Measurements from ENCODE around the gene GRID1.

- TF ChIP-seq EZH2 (optimal IDR thresholded peaks at IDR 0.05; ENCODE audit: low read depth, low read length): no peak
- no peak for TF ChIP-seq CTCF (IDR thresholded peaks at IDR 0.05; ENCODE audit: low read length)
- no peak for TF ChIP-seq EZH2phosphoT487 (IDR thresholded peaks at IDR 0.05; ENCODE audit: low read length)
Observed at GRCh38 chr10:86359954-86360353, 6.6 kb downstream of the GRID1 start.
